Activated T-cell treated with anti-CD3 and anti-CD28 coated beads, Interleukin-2, amount 50 U/mL, for 48 hours (primary cell): ENCODE data around the gene AHCYL1.
A peak's percentile ranks its signal among the peaks of the same experiment; 100 is the strongest.

Source experiments
- DNase-seq, 2 experiments: peaks; one replicate each; pipeline ENCODE4 v3.0.0-alpha.2; 2020

AHCYL1 gene

DNA sequence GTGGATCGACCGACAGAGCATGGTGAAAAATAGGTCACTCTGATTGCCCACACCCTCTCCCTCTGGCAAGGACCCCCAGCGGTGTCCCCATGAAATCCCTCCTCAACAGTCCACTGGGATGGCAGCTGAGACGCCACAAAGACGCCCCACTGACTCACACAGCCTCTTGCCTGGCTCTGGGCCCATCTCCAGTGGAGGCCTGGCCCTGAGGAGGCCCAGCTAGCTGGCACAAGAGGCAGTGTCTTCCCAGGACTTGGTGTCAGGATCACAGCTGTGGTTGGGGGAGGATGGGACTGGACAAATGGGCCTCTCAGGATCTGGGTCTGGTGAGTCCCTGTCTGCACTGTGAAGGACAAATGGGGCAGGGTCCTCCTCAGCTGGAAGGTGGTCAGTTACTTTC lies 81.3 kb downstream of the AHCYL1 start:
- DNase-seq: no peak

DNA sequence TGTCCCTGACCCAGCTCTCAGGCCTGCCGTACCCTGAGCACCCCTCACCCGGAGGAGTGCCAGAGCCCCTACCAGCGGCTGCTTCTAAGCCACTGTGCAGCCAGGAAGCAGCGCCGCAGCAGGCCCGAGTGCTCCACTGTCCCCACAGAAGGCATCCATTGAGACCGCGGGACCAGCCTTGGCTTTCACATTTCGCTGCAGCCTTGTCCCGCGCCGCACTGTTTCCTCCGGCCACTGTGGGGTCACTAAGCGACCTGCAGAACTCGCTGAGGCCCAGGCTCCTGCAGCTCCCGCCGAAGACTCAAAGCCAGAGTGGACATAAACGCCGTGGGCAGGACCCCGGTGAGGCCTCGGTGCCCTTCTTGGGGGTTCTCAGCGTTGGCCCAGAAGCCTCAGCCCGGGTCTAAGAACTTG lies 82.9 kb downstream of the AHCYL1 start:
- no peak for DNase-seq

DNA sequence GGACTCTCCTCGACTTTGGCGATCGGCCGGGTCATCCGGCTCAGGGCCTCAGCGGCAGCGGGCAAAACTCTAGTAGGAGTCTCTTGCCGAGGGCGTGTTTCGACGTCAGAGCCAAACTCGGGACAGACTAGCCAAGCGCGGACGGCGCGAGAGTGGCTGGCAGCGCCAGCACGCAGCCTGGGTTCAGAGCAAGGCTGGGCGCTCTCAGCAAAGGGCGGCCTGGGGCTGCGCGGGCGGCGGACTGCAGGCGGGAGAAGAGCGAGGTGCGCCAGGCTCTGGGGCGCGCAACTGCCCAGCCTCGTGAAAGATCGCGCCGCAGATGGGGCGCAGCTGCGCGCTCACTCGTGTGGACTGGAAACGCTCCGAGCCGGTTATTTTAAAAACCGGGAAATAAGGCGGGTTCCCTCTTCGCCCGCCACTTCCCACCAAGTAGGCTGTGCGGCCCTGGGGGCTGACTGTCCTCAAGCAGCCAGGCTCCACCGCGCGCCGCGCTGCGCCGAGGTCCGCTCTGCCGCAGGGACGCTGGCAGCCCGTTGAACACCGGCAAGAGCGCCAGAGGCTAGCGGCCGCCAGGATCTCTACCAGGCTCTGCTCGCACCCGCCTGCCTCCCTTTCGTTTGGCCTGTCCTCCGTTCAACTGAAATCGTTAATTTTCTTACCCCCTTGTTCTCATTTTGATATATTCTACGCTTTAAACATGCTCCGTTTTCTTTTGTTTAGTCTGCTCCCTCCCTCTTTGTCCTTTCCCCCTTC lies 83.5 kb downstream of the AHCYL1 start:
- peak; percentile 32 to 47 for DNase-seq

DNA sequence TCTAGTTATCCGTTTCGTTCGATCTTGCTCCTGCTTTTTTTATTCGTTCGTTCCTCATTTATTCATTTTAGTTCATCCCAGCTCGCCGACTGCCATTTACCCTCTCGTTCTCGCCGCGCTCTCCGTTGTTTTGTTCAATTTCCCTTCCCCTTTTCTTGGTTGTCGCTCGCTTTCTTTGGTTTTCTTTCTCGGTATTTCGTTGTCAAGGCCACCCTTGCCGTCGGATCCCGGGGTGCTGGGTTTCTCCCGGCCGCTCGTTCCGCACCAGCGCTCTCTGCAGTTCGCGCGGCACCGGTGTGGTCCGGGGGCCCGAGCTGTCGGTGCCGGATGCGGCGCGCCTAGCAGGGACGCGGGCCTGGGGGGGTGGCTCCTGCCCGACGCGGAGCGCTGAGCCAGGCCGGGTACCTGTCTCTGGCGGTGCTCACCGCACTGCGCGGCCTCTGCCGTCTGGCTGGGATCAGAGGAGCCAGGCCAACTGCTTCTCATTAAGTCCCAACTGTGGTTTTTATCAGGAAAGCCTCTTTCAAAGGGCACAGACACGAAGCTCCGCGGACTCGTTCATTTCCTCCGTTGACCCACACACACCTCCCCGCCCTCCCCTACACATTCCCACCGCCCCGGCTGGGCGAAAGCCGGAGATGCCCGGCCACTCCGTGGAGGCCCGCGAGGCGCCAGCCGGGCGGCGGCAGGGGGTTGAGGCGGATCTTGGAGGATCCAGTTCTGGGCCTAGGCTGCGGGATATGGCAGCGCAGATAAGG lies 84.3 kb downstream of the AHCYL1 start:
- peak; percentile 43 to 53 for DNase-seq

DNA sequence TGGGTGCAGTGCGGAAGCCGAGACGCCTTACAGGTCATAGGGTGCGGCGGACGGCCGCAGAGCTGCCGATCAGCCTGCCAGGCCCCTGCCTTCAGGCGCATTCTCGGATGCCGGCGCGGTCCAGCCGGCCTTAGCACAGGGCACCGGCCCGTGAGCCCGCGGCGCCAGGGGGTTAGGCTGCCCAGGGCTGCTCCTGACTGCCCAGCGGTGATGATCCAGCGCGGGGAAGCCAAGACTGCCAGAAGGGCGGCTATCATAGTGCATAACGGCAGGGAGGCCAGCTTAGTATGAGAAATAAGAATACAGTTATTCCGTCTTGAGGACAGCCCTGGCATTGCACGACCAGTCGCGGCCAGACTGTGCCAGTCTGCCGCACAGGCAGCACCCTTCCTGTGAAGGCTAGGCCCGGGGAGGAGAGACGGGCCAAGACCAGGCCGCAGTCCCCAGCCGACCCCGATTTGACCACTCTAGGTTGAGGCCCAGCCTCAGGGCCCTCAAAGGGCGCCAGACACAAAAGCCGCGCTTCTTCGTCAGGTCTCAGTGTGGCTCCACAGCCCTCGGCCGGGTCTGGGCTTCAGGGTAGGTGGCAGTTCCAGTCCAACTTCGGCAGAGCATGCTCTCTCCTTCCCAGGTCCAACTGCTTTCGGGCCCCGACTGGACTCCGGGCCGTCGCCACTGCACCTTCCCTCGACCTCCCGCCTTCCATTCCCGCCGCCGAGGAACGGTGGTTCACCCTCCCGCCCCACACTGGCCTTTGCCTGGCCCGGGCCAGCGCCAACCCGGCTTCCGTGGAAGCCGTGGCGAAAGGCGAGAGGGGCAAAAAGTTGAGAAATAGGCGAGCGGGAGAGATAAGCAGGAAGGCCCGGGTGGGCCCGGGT lies 85.1 kb downstream of the AHCYL1 start:
- DNase-seq: peak; percentile 39 to 47

DNA sequence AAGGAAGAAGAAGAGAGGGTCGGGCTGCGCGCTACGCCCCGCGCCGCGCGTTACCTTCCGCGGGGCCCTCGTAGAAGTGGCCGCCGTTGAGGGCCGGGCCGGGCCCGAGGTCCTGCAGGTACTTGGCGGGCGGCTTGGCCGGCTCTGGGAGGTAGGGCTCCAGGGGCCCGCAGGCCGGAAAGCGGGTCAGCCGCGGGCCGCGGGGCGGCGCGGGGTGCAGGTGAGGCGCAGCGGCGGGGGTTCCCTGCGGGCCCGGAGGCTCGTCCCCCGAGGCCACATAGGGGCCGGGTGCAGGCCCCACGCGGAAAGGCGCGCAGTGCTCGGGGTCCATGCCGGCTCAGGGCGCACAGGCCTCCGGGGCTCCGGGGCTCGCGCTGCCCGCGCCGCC lies 85.7 kb downstream of the AHCYL1 start:
- no peak for DNase-seq

DNA sequence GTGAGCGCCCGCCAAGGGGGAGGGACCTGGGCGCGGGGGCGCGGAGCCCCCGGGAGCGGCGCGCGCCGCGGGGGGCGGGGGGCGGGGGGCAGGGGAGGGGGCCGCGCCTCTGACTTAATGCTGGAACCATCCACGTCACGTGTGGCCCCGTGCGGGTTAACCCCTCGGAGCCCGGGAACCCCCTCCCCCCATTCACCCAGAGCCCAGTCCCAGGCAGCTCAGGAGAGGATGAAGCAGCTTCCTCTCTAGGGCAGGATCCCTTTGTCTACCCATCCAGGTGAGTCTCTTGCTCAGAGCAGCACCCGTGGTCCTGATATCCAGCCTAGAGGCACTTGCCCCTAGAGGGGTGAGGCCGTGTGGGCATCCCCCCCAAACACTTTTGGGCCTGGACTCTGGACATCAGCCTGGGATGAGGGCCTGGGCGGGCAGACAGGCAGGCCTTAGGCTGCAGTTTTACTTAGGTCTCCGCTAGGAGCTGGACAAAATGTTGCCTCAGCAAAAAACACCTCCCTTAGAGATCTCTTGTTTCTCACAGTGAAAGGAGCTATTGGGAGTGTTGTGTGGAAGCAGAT lies 86.2 kb downstream of the AHCYL1 start, which contains the start of gene ALX3:
Gene ALX3 (minus strand): TSS at position 2 of the 572 bp plus-strand sequence. CDS start 60 bp downstream, outside the sequence.
- DNase-seq: no peak
